Liver (tissue), 9 donors: Measurements from ENCODE around the gene ROPN1. TPM values are rescaled to one million over a fixed set of nuclear protein-coding genes. Genes with fewer than 3 reads are reported as not detected.

ENCODE experiments used
- DNase-seq: peaks from one replicate; pipeline ENCODE4 v3.0.0-alpha.2; 2017; ENCODE audit warnings: low spot score
- H3K27ac ChIP-seq, 2 donors: one replicate each; pipeline ENCODE4 v1.7.0; 2013; ENCODE audit warnings: inconsistent platforms in 2 of 2, low read length in 2 of 2, control low read depth in 1 of 2, low read depth in 1 of 2, mild to moderate bottlenecking in 1 of 2
- H3K27me3 ChIP-seq, 4 donors: one replicate each; pipeline versions ENCODE4 v1.6.1 to v1.7.0; 2013; ENCODE audit warnings: low read length in 3 of 4, inconsistent platforms in 1 of 4, mild to moderate bottlenecking in 1 of 4, moderate library complexity in 1 of 4; ENCODE audit not compliant: control insufficient read depth in 4 of 4, insufficient read depth in 4 of 4
- H3K36me3 ChIP-seq, 4 donors: one replicate each; pipeline versions ENCODE4 v1.6.1 to v1.7.0; 2013; ENCODE audit warnings: low read length in 3 of 4, mild to moderate bottlenecking in 3 of 4, low read depth in 1 of 4, moderate library complexity in 1 of 4; ENCODE audit not compliant: control insufficient read depth in 4 of 4, insufficient read depth in 3 of 4
- H3K4me1 ChIP-seq, 4 donors: one replicate each; pipeline versions ENCODE4 v1.6.1 to v1.7.0; 2013; ENCODE audit warnings: low read length in 3 of 4, mild to moderate bottlenecking in 3 of 4, moderate library complexity in 1 of 4; ENCODE audit not compliant: control insufficient read depth in 4 of 4, insufficient read depth in 4 of 4
- H3K4me3 ChIP-seq, 3 donors: one replicate each; pipeline versions ENCODE4 v1.6.1 to v1.7.0; 2013; ENCODE audit warnings: low read length in 3 of 3, control low read depth in 1 of 3, low read depth in 1 of 3, mild to moderate bottlenecking in 1 of 3
- H3K9ac ChIP-seq, 2 donors: one replicate each; pipeline ENCODE4 v1.7.0; 2013; ENCODE audit warnings: low read length in 2 of 2, mild to moderate bottlenecking in 2 of 2, moderate library complexity in 2 of 2, control low read depth in 1 of 2, low read depth in 1 of 2
- H3K9me3 ChIP-seq, 4 donors: one replicate each; pipeline versions ENCODE4 v1.6.1 to v1.7.0; 2013; ENCODE audit warnings: low read length in 3 of 4; ENCODE audit not compliant: control insufficient read depth in 4 of 4
- EGR1 ChIP-seq, 2 donors: IDR thresholded peaks; 2 replicates each; pipeline ENCODE4 v1.6.1; 2016 to 2018; ENCODE audit warnings: antibody characterized with exemption in 2 of 2, low read depth in 2 of 2
- FOXA2 ChIP-seq: IDR thresholded peaks from 2 replicates; pipeline ENCODE4 v1.6.1; 2016; ENCODE audit warnings: antibody characterized with exemption
- HNF4G ChIP-seq: IDR thresholded peaks from 2 replicates; pipeline ENCODE4 v1.6.1; 2016; ENCODE audit warnings: antibody characterized with exemption
- JUND ChIP-seq, 2 donors: IDR thresholded peaks; 2 replicates each; pipeline ENCODE4 v1.6.1; 2016; ENCODE audit warnings: antibody characterized with exemption in 2 of 2
- NR2F2 ChIP-seq: IDR thresholded peaks from 2 replicates; pipeline ENCODE4 v1.6.1; 2016; ENCODE audit warnings: antibody characterized with exemption
- RAD21 ChIP-seq, 2 donors: IDR thresholded peaks; 2 replicates each; pipeline ENCODE4 v1.6.1; 2016; ENCODE audit warnings: antibody characterized with exemption in 2 of 2, mild to moderate bottlenecking in 2 of 2
- RXRA ChIP-seq, 2 donors: IDR thresholded peaks; 2 replicates each; pipeline ENCODE4 v1.6.1; 2017 to 2018; ENCODE audit warnings: antibody characterized with exemption in 2 of 2, mild to moderate bottlenecking in 1 of 2
- TAF1 ChIP-seq: conservative IDR thresholded peaks from 2 replicates; pipeline ENCODE4 v1.6.1; 2016; ENCODE audit warnings: antibody characterized with exemption, mild to moderate bottlenecking
- YY1 ChIP-seq: IDR thresholded peaks from 2 replicates; pipeline ENCODE4 v1.6.1; 2016; ENCODE audit warnings: antibody characterized with exemption, mild to moderate bottlenecking
- WGBS: extraction: QIAGEN DNeasy Blood & Tissue Kit; methylation state at CpG from one replicate; pipeline ENCODE4 v1.1.7; 2013; 5-methylcytosine and 5-hydroxymethylcytosine counted together
- polyA plus RNA-seq, 2 donors: library from polyadenylated mRNA; stranded (reverse) in 1 of 2; unstranded in 1 of 2; fragments of 200-250 nt in 1 of 2; fragments of >200 nt in 1 of 2; fragmentation: Nextera tagmentation in 1 of 2; extraction: Ambion mirVana in 1 of 2; gene quantifications; one replicate each; pipeline versions ENCODE4 v1.2.1 to v1.2.3, GENCODE V29; 2013 to 2015
- total RNA-seq, 2 donors: library from RNA; depleted of rRNA; stranded (reverse); fragments of >200 nt; gene quantifications; one replicate each; pipeline ENCODE4 v1.2.3, GENCODE V29; 2014
- TF ChIP-seq, protein P1 (sequence below): IDR thresholded peaks from 2 replicates; pipeline ENCODE4 v1.6.1; 2016; ENCODE audit warnings: antibody characterized with exemption
- TF ChIP-seq, protein P2 (sequence below): fragments of 150-350 bp; IDR thresholded peaks from 2 replicates; pipeline ENCODE4 v1.5.1; 2017; ENCODE audit warnings: improper control_type of control experiment, low read depth, low read length; ENCODE audit not compliant: missing input control
- TF ChIP-seq, protein P3 (sequence below): IDR thresholded peaks from 2 replicates; pipeline ENCODE4 v1.6.1; 2016; ENCODE audit warnings: antibody characterized with exemption
- donor health status: healthy.
- donor health status: healthy.
- donor health status: healthy.
- donor health status: healthy.
- donor health status: healthy.

The ROPN1 gene
- total and polyA plus RNA-seq, 4 donors, result not detected

DNA sequence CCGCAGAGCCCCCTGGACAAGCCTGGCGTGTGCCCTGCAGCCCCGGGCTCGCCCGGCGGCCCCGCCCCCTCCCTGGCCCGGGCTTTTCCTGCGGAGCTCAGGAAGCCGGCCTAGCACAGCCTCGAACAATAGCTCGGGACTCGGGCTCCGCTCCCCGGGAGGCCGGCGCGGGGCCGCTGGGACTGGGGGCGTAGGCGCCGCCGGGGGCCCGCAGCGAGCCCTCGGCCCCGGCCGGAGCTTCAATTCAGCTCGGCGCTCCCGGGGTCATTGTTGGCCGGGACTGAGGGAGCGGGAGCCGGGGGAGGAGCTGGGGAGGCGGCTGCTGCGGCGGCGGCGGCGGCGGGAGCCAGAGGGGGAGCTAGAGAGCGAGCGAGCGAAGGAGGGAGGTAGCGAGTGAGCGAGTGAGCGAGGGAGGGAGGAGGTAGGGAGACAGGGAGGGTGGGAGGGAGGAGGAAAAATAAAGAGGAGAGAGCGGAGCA is 41.0 kb upstream of the ROPN1 start:
- H3K4me3 ChIP-seq, result peak overlapping the region; percentile 23 to 79 (median 45)
- peaks cover 0 to 7% (median 0%) of the 10 kb centered on the region in 4 donors for H3K27me3 ChIP-seq
- TF ChIP-seq, protein P1, sequence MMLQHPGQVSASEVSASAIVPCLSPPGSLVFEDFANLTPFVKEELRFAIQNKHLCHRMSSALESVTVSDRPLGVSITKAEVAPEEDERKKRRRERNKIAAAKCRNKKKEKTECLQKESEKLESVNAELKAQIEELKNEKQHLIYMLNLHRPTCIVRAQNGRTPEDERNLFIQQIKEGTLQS, result no peak
- TF ChIP-seq RAD21 (IDR thresholded peaks at IDR 0.05) (peak; percentile 18 to 53), HNF4G (no peak), TAF1 (no peak), EGR1 (IDR thresholded peaks at IDR 0.05; ENCODE audit: low read depth in 2 of 2) (no peak), FOXA2 (no peak), JUND (IDR thresholded peaks at IDR 0.05) (no peak), RXRA (IDR thresholded peaks at IDR 0.05) (no peak), YY1 (no peak), NR2F2 (no peak)
- TF ChIP-seq, protein P2, sequence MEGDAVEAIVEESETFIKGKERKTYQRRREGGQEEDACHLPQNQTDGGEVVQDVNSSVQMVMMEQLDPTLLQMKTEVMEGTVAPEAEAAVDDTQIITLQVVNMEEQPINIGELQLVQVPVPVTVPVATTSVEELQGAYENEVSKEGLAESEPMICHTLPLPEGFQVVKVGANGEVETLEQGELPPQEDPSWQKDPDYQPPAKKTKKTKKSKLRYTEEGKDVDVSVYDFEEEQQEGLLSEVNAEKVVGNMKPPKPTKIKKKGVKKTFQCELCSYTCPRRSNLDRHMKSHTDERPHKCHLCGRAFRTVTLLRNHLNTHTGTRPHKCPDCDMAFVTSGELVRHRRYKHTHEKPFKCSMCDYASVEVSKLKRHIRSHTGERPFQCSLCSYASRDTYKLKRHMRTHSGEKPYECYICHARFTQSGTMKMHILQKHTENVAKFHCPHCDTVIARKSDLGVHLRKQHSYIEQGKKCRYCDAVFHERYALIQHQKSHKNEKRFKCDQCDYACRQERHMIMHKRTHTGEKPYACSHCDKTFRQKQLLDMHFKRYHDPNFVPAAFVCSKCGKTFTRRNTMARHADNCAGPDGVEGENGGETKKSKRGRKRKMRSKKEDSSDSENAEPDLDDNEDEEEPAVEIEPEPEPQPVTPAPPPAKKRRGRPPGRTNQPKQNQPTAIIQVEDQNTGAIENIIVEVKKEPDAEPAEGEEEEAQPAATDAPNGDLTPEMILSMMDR, result peak; percentile 55
- TF ChIP-seq, protein P3, sequence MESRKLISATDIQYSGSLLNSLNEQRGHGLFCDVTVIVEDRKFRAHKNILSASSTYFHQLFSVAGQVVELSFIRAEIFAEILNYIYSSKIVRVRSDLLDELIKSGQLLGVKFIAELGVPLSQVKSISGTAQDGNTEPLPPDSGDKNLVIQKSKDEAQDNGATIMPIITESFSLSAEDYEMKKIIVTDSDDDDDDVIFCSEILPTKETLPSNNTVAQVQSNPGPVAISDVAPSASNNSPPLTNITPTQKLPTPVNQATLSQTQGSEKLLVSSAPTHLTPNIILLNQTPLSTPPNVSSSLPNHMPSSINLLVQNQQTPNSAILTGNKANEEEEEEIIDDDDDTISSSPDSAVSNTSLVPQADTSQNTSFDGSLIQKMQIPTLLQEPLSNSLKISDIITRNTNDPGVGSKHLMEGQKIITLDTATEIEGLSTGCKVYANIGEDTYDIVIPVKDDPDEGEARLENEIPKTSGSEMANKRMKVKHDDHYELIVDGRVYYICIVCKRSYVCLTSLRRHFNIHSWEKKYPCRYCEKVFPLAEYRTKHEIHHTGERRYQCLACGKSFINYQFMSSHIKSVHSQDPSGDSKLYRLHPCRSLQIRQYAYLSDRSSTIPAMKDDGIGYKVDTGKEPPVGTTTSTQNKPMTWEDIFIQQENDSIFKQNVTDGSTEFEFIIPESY, result no peak
- peak; percentile 79 for DNase-seq
- no peaks in the 10 kb centered on the region for H3K36me3 ChIP-seq
- WGBS, result under 1% methylated on average over 48 of the region's 48 CpGs
- H3K4me1 ChIP-seq, result peaks cover 2 to 15% (median 9%) of the 10 kb centered on the region in 4 donors
- peak overlapping the region in 1 of 2 donors; percentile 1 for H3K9ac ChIP-seq
- H3K9me3 ChIP-seq, result no peaks in the 10 kb centered on the region
- H3K27ac ChIP-seq, result peak overlapping the region in 1 of 2 donors; percentile 32

DNA sequence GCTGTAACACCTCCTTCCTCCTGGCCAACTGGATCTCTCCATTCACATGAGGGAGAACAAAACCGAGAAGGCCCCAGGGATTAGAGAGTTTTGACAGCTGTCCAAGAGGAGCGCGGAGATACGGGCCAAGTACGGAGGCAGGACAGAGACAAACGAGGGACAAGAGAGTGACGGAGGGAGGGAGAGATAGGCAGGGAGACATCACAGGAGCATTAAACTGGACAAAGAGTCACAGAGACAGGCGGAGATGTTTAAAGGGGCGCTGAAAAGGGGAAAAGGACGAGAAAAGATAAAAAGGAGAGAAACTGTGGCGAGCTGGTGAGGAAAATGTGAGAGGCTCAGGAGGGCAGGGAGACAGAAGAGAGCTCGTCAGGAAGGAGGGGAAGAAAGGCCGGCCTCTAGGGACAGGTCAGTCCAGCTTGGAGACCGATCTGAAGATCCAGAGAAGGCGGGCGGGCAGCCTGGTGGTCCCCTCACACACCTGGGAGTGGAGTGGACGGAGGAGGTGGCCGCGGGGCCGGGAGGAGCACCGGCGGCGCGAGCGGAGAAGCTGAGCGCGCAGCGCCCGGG is 40.5 kb upstream of the ROPN1 start:
- Histone ChIP-seq H3K36me3 (no peaks in the 10 kb centered on the region), H3K9ac (peak overlapping the region in 1 of 2 donors; percentile 1), H3K27me3 (peaks cover 0 to 7% (median 0%) of the 10 kb centered on the region in 4 donors), H3K4me3 (peak overlapping the region; percentile 8 to 79 (median 23)), H3K27ac (peak overlapping the region; percentile 9 to 32), H3K4me1 (peaks cover 2 to 15% (median 9%) of the 10 kb centered on the region in 4 donors), H3K9me3 (no peaks in the 10 kb centered on the region)
- DNase-seq, result no peak
- TF ChIP-seq TAF1 (no peak), HNF4G (no peak), NR2F2 (no peak), EGR1 (IDR thresholded peaks at IDR 0.05; ENCODE audit: low read depth in 2 of 2) (no peak), RXRA (IDR thresholded peaks at IDR 0.05) (no peak)
- TF ChIP-seq, protein P2, result no peak
- TF ChIP-seq, protein P3, result no peak
- WGBS, result 16% methylated on average over 29 of the region's 29 CpGs
